ENCODE measurements around the gene N4BP2L2. TPM values are rescaled to one million over a fixed set of nuclear protein-coding genes. Genes with fewer than 3 reads are reported as not detected.

Gene N4BP2L2
- total and polyA plus RNA-seq, 9 of the 15 experiments (the other 6 are each of a cell fraction or from before 2014, with no cell fraction given) = 33.9 to 76.4 (median 48.7) TPM

- DNase-seq (ENCODE audit: extremely low read depth in 1 of 4, low spot score in 3 of 4) = peak in 1 of 4 experiments; percentile 8
- H3K36me3 ChIP-seq (ENCODE audit: control insufficient read depth, insufficient read depth, low read length) = no peaks in the 10 kb centered on the region
- no peak overlapping the region for H3K9ac ChIP-seq (ENCODE audit: insufficient read depth in 1 of 2, low read depth in 2 of 2, low read length in 2 of 2)
- BruUV-seq (replicated peaks) = no TSS peak
- ChIA-PET POLR2A (interaction anchor here (0.6 to 1.0 kb wide), 2 partner anchors 25 to 952 kb away, joined by 3 to 6 read pairs; no protein-coding TSS in a partner anchor), CTCF (ENCODE audit: low intra/inter-chr PET ratio) (no interaction called here)
- no peak overlapping the region for H3K4me2 ChIP-seq (ENCODE audit: insufficient read depth, low read length)
- WGBS (ENCODE audit: insufficient coverage, low coverage, missing lambda C conversion rate) = 45% methylated on average over 2 of the region's 2 CpGs
- peak; percentile 14; the same call in 2 of the 3 replicates for ATAC-seq
- no peaks in the 10 kb centered on the region for H3K9me3 ChIP-seq (replicated peaks; ENCODE audit: control insufficient read depth, insufficient read depth, low read depth, low read length)
- H2AFZ ChIP-seq (ENCODE audit: low read depth, low read length) = no peak overlapping the region
- no peaks in the 10 kb centered on the region for H3K27me3 ChIP-seq (ENCODE audit: control insufficient read depth in 2 of 2, insufficient read depth in 2 of 2, low read length in 2 of 2)
- H3K4me3 ChIP-seq = no peak overlapping the region
- H3K9me1 ChIP-seq (ENCODE audit: control insufficient read depth, insufficient read depth, low read length) = no peaks in the 10 kb centered on the region
- H4K20me1 ChIP-seq (replicated peaks; ENCODE audit: control insufficient read depth, insufficient read depth, low read length) = no peaks in the 10 kb centered on the region
- H3K79me2 ChIP-seq (ENCODE audit: control insufficient read depth, insufficient read depth, low read length) = no peaks in the 10 kb centered on the region
- in situ Hi-C loops (cut with MboI) (no loop called here), intact Hi-C loops (cut with micrococcal nuclease) (no loop called here)
- peaks cover 0 to 15% of the 10 kb centered on the region in 2 experiments; a peak in 3 of 5 replicates for H3K4me1 ChIP-seq (replicated peaks in 1 of 2; ENCODE audit: control insufficient read depth in 2 of 2, insufficient read depth in 2 of 2, low read length in 2 of 2)
- FAIRE-seq = peak; percentile 32
- no peak overlapping the region for H3K27ac ChIP-seq (ENCODE audit: extremely low read depth, low read depth, low read length)
- TF ChIP-seq CHAMP1 (IDR thresholded peaks at IDR 0.05) (no peak), SNRNP70 (optimal IDR thresholded peaks at IDR 0.05; ENCODE audit: low read depth, low read length) (no peak), CCNT2 (IDR thresholded peaks at IDR 0.05; ENCODE audit: borderline replicate concordance, extremely low read depth, insufficient read length, low read depth, low read length) (no peak), ZNF324 (CRISPR knock-in tag; IDR thresholded peaks at IDR 0.05) (no peak), C11orf30 (IDR thresholded peaks at IDR 0.05; ENCODE audit: low read depth) (peak; percentile 82), ZNF707 (CRISPR knock-in tag; conservative IDR thresholded peaks at IDR 0.05) (no peak), ZNF316 (IDR thresholded peaks at IDR 0.05) (peak; percentile 90), ZNF143 (CRISPR knock-in tag; IDR thresholded peaks at IDR 0.05) (no peak), KLF6 (CRISPR knock-in tag; IDR thresholded peaks at IDR 0.05; ENCODE audit: borderline replicate concordance) (no peak), WHSC1 (IDR thresholded peaks at IDR 0.05; ENCODE audit: low read length) (no peak), HMBOX1 (IDR thresholded peaks at IDR 0.05) (no peak), ARHGAP35 (IDR thresholded peaks at IDR 0.05; ENCODE audit: partially characterized antibody) (no peak), MAFG (tag; conservative IDR thresholded peaks at IDR 0.05) (peak; percentile 56; the same call in 1 of the 2 replicates), ZNF232 (CRISPR knock-in tag; IDR thresholded peaks at IDR 0.05) (no peak), ZNF512 (tag; IDR thresholded peaks at IDR 0.05) (no peak)
These were observed 38.9 kb downstream of the N4BP2L2 start for GRCh38 chr13:32499538-32500210.
